ENCODE data around the gene SCAND1.
"Not testable (repeated sequence)": the region's sequence is repeated elsewhere in the genome, so short reads cannot be mapped to it uniquely, and the experiment has no call there.

The SCAND1 gene

DNA sequence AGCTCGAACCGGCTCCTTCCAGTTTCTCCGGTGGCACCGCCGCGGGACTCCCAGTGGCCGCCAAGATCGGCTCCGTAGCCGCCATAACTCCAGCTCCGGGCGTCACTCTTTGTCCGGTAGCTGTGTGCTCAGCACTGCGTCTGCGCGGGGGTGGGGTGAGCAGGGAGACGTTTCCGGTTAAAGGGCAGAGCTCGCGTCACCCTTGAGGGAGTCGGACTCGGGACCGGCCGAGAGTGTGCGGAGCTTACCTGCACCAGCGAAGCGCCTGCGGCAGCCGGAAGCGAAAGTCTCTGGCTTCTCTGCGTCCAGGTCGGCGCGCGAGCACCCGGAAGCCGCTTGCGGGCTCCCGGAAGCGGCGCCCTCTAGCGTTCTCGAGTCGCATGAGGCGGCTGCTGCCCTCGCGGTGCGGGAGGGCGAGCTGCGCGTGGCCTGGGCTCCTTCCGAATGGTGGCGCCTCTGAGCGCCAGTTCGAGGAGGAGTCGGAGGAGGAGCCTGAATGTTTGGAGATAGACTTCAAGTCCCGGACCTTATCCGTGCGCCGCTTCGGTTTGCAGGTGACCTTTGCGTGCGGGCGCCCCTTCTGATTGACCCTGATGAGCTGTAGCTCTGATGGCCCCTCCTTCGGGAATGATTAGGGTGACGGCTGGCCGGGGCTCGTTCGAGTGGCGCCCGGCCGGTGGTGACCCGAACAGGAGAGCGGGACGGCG is at the start of gene SCAND1:
Gene SCAND1 (minus strand): TSS at position 303 of the 707 bp plus-strand sequence. CDS start 218 bp downstream, at position 85.
- Histone ChIP-seq H3K36me3 (peaks cover 2 to 41% (median 25%) of the 10 kb centered on the region in 11 experiments; a peak in 17 of 22 replicates), H4K20me1 (peaks cover 15 to 33% (median 28%) of the 10 kb centered on the region in 11 experiments; a peak in 21 of 22 replicates), H3K9ac (peak within 1 kb of the TSS; percentile 95 to 100 (median 99)), H3K4me1 (peaks cover 21 to 25% (median 24%) of the 10 kb centered on the region in 10 experiments), H3K4me2 (peak within 1 kb of the TSS; percentile 83 to 98 (median 91)), H3K27ac (peak within 1 kb of the TSS; percentile 96 to 100 (median 99)), H3K27me3 (no peaks in the 10 kb centered on the region), H3K4me3 (peak within 1 kb of the TSS; percentile 79 to 96 (median 90)), H3K9me3 (replicated peaks in 1 of 11) (peaks cover 5 to 10% (median 8%) of the 10 kb centered on the region in 11 experiments)
- no peak for TF ChIP-seq Cebpa-rat (IDR thresholded peaks at IDR 0.05)

DNA sequence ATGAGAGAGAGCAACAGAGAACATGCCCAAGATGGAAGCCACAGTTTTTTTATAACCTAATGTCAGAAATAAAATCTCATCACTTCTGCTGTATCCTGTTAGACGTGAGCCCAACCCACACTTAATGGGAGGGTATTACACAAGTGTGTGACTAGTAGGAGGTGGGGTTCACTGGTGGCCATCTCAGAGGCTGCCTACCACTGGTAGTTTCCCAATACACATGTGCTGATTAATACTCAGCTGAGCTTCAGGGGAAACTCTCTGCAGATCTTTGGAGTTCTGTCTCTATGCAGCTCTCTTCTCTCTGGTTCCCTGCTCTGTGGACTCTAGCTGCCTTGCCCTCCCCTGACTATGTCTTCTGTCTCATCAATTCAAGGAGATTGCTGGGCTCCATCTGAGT is 49.7 kb upstream of the SCAND1 start:
- H3K4me3 ChIP-seq, result no peak overlapping the region

DNA sequence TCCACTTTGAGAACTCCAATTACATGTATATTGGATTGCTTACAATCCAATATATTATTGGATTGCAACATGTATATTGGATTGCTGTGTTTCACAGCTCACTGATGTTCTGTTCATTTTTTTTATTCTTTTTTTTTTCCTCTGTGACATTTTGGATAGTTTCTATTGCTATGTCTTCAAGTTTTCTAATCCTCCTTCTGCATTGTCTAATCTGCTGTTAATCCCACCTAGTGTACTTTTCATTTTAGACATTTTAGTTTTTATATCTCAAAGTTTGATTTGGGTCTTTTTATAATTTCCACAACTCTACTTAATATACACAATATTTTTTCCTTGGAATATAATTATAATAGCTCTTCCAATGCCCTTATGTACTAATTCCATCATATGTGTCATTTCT is 48.6 kb upstream of the SCAND1 start:
- H3K36me3 ChIP-seq, result no peaks in the 10 kb centered on the region
- peaks cover 33 to 40% (median 37%) of the 10 kb centered on the region in 11 experiments for H3K9me3 ChIP-seq (replicated peaks in 1 of 11)
- no peak overlapping the region for H3K9ac ChIP-seq
- H3K27ac ChIP-seq, result no peak overlapping the region
- TF ChIP-seq Cebpa-rat (IDR thresholded peaks at IDR 0.05), result no peak
- no peaks in the 10 kb centered on the region for H3K27me3 ChIP-seq
- H4K20me1 ChIP-seq, result no peaks in the 10 kb centered on the region
- H3K4me3 ChIP-seq, result no peak overlapping the region
- no peaks in the 10 kb centered on the region for H3K4me1 ChIP-seq
- H3K4me2 ChIP-seq, result no peak overlapping the region

More for the DNA sequence above, 49.7 kb upstream of the SCAND1 start:
- Histone ChIP-seq H3K9me3 (replicated peaks in 1 of 11) (peaks cover 33 to 40% (median 37%) of the 10 kb centered on the region in 11 experiments), H3K27ac (no peak overlapping the region), H3K4me2 (no peak overlapping the region), H3K9ac (no peak overlapping the region), H3K4me1 (no peaks in the 10 kb centered on the region), H3K36me3 (no peaks in the 10 kb centered on the region), H4K20me1 (no peaks in the 10 kb centered on the region), H3K27me3 (no peaks in the 10 kb centered on the region)
- no peak for TF ChIP-seq Cebpa-rat (IDR thresholded peaks at IDR 0.05)

DNA sequence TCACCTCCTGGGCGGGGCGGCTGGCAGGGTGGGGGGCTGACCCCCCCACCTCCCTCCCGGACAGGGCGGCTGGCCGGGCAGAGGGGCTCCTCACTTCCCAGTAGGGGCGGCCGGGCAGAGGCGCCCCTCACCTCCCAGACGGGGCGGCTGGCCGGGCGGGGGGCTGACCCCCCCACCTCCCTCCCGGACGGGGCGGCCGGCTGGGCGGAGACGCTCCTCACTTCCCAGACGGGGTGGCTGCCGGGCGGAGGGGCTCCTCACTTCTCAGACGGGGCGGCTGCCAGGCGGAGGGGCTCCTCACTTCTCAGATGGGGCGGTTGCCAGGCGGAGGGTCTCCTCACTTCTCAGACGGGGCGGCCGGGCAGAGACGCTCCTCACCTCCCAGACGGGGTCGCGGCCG is 47.0 kb upstream of the SCAND1 start:
- peaks cover 33 to 40% (median 37%) of the 10 kb centered on the region in 11 experiments for H3K9me3 ChIP-seq (replicated peaks in 1 of 11)
- H3K4me1 ChIP-seq, H3K27ac ChIP-seq, H3K9ac ChIP-seq, H3K27me3 ChIP-seq, H3K36me3 ChIP-seq, H3K4me2 ChIP-seq, H4K20me1 ChIP-seq, H3K4me3 ChIP-seq: not testable (repeated sequence)

DNA sequence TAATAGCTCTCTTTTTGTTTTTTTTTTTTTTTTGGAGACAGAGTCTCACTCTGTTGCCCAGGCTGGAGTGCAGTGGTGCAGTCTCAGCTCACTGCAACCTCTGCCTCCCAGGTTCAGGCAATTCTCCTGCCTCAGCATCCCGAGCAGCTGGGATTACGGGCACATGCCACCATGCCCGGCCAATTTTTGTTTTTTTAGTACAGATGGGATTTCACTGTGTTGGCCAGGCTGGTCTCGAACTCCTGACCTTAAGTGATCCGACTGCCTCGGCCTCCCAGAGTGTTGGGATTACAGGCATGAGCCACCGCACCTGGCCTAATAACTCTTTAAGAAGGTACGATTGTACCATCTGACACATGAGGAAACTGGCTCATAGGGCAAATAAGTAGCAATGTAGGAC is 42.2 kb upstream of the SCAND1 start:
- not testable (repeated sequence) for H3K4me2 ChIP-seq, H3K27me3 ChIP-seq, H3K9ac ChIP-seq, H3K4me3 ChIP-seq, H3K27ac ChIP-seq, H3K36me3 ChIP-seq, H4K20me1 ChIP-seq, H3K4me1 ChIP-seq
- peaks cover 5 to 12% (median 10%) of the 10 kb centered on the region in 11 experiments; a peak in 20 of 22 replicates for H3K9me3 ChIP-seq (replicated peaks in 1 of 11)

DNA sequence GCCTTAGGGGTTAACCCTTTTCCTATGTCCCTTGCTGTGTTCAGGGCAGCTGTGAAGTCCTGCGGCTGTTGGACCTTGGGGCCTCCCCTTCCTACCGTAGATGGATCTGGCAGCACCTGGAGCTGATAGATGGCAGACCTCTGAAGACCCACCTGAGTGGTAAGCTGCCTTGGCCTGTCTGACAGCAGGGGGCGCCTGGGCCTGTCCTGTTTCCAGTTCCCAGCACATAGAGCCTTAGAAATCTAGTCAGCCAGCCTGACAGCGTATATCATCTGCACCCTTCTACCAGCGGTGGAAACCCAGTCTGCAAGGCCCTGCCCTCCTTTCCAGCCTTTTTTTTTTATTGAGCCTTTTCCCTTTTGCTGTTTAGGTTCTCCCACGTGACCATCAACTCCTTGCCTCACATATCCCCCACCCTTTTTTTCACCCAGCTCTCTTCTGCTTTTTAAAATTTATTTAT is 40.7 kb upstream of the SCAND1 start:
- H3K9me3 ChIP-seq (replicated peaks in 1 of 11), result peaks cover 0 to 6% (median 5%) of the 10 kb centered on the region in 11 experiments; a peak in 11 of 22 replicates
- peak overlapping the region in 1 of 11 experiments; percentile 15; a peak in 3 of 22 replicates for H3K4me2 ChIP-seq
- no peak overlapping the region for H3K4me3 ChIP-seq
- no peaks in the 10 kb centered on the region for H4K20me1 ChIP-seq
- H3K27ac ChIP-seq, result no peak overlapping the region
- H3K27me3 ChIP-seq, result no peaks in the 10 kb centered on the region
- no peak overlapping the region for H3K9ac ChIP-seq
- H3K4me1 ChIP-seq, result peaks cover 0 to 10% (median 4%) of the 10 kb centered on the region in 10 experiments; a peak in 7 of 20 replicates
- TF ChIP-seq Cebpa-rat (IDR thresholded peaks at IDR 0.05), result no peak
- H3K36me3 ChIP-seq, result no peaks in the 10 kb centered on the region

DNA sequence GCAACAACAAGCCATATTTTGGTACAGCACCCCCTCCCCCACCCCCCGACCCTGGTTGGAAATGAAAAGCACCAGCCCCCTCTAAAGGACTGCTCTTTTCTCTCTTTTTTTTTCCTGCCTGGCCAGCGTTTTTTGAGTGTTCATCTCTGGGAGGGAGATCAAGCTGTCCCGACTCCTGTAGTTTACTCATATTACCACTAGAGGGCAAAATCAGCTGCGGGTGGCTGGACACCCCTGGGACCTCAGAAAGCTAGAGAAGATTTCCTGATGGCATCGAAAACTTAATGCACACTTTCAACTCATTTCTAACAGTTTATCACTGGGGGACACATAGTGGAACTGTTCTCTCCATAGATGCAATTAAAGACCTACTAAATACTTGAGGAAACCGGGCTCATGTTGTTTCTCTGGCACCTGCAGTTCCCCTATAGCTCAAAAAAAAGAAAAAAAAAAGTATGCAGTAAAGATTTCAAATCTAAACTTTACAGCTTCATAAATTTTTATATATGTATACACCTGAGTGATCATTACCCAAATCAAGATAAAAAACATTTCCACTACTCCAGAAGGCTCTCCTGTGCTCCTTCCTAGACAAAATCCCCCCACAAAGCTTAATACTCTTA is 38.5 kb upstream of the SCAND1 start:
- Histone ChIP-seq H3K4me2 (peak overlapping the region in 8 of 11 experiments; percentile 17 to 54 (median 29); a peak in 8 of 22 replicates), H3K27ac (no peak overlapping the region), H3K27me3 (no peaks in the 10 kb centered on the region), H3K36me3 (no peaks in the 10 kb centered on the region), H3K9me3 (replicated peaks in 1 of 11) (no peaks in the 10 kb centered on the region), H3K9ac (no peak overlapping the region), H3K4me1 (peaks cover 0 to 10% (median 4%) of the 10 kb centered on the region in 10 experiments; a peak in 7 of 20 replicates), H4K20me1 (no peaks in the 10 kb centered on the region), H3K4me3 (no peak overlapping the region)
- no peak for TF ChIP-seq Cebpa-rat (IDR thresholded peaks at IDR 0.05)

DNA sequence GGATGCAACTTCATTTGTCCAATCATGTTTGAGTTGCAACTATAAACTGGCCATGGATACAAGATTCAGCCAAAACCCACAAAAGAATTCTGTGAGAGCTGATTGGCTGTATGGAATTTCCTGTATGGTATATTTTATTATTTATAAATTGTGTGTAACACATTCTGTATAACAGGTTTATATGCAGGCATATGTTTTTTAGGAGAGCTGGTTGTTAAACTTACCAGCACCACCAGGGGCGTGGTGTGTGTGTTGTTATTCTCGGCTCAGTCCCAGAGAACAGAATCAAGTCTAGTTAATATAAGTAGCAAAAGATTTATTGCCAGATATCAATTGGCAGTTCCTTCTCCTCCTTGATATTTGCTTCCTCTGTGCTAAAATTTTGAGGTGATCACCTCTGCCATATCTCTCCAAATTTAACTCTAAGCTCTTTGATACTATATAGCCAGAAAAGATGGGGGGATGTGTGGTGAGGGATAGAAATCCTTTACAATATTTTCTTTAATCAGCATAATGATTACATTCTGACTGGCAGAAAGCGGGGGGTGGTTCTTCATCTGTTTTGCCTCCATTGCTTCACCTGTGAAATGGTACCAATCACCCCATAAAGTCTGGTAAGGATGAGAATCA is 37.0 kb upstream of the SCAND1 start:
- Histone ChIP-seq H3K9me3 (replicated peaks in 1 of 11) (no peaks in the 10 kb centered on the region), H3K27me3 (no peaks in the 10 kb centered on the region), H3K4me2 (no peak overlapping the region), H3K27ac (no peak overlapping the region), H3K9ac (no peak overlapping the region), H4K20me1 (no peaks in the 10 kb centered on the region), H3K4me1 (peaks cover 0 to 10% (median 4%) of the 10 kb centered on the region in 10 experiments; a peak in 7 of 20 replicates), H3K4me3 (no peak overlapping the region), H3K36me3 (no peaks in the 10 kb centered on the region)
- no peak for TF ChIP-seq Cebpa-rat (IDR thresholded peaks at IDR 0.05)

DNA sequence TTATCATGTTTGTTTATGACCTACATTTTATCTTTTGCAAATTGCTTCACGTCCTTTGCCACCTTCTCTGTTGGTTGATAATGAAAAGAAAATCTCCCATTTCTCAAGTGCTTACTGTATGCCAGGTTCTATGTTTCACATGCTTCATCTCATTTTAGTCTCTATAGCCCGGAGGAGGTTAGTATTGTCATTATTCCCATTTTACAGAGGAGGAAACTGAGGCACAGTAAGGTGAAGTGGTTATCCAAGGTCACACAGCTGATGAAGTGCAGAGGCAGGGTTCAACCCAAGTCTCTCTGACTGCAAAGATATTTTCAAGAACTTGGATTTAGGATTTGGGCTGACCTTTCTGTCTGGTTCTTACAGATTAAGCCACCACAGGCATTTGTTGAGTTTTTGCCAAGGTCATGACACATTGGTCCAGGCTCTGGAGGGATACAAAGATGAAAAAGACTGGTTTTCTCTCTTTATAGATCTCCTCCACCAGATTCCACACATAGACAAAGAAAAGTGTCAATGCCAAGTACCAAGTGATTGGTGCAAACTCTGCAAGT is 34.7 kb upstream of the SCAND1 start:
- Histone ChIP-seq H3K36me3 (no peaks in the 10 kb centered on the region), H3K4me3 (no peak overlapping the region), H3K4me1 (peaks cover 0 to 10% (median 8%) of the 10 kb centered on the region in 10 experiments; a peak in 14 of 20 replicates), H3K9ac (no peak overlapping the region), H3K4me2 (no peak overlapping the region), H3K9me3 (replicated peaks in 1 of 11) (no peaks in the 10 kb centered on the region), H3K27ac (no peak overlapping the region), H4K20me1 (no peaks in the 10 kb centered on the region), H3K27me3 (no peaks in the 10 kb centered on the region)
- no peak for TF ChIP-seq Cebpa-rat (IDR thresholded peaks at IDR 0.05)
